ENCODE results near the gene KCNK15. TPM values are rescaled to one million over a fixed set of nuclear protein-coding genes. Genes with fewer than 3 reads are reported as not detected.

KCNK15 gene
- total and polyA plus RNA-seq, 10 of the 15 experiments (the other 5 are each of a cell fraction or from before 2014, with no cell fraction given): not detected

DNA sequence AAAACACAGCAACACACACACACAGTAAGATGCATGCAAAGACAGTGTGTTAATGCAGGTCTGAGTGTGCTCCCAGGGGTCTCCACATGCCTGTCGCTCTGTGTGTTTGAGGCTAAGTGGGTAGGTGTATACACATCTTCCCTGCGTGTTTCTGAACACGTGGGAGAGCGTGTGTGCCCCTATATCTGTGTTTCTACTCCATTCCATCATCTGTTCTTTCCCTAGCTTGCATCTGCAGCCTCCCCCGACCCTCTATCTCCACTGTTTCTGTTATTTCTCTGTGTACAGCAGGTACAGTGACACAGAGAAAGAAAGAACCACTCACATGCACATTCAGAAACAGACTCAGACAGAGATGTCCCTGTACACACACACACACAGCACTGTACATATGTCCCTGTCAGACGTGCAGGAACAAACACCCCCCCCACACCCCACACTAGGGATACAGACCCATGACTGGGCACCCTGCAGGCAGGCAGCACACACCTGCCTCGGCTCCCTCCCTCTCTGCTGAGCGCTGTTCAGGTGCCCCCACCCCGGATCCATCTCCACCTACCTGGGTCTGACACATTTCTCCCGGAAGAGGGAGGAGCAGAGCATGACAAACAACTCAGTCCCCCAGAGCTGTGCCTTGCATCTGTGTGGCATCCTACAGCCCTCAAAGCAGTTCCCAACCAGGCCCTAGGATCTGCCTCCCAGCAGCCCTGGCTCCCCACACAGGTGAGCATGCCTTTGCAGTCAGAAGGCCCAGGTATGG, 27.6 kb downstream of the KCNK15 start:
- in situ Hi-C loops (cut with MboI) (no loop called here), intact Hi-C loops (cut with micrococcal nuclease; ENCODE audit: unreplicated experiment) (no loop called here)
- POLR2A ChIA-PET: no interaction called here
- DNase-seq (ENCODE audit: low read depth, low spot score) (no peak), FAIRE-seq (no peak), ATAC-seq (no peak)
- Histone ChIP-seq H3K4me2 (ENCODE audit: control insufficient read depth, insufficient read depth) (no peak overlapping the region), H3K9ac (ENCODE audit: control insufficient read depth, insufficient read depth, low read length) (no peak overlapping the region), H3K27ac (ENCODE audit: control insufficient read depth, insufficient read depth) (no peak overlapping the region), H4K20me1 (ENCODE audit: control insufficient read depth, insufficient read depth) (no peaks in the 10 kb centered on the region), H3K79me2 (ENCODE audit: control insufficient read depth, insufficient read depth, low read length) (no peaks in the 10 kb centered on the region), H2AFZ (ENCODE audit: control insufficient read depth, low read depth, low read length) (no peak overlapping the region), H3K4me1 (ENCODE audit: control insufficient read depth, insufficient read depth, low read length) (no peaks in the 10 kb centered on the region; the same call in 1 of the 2 replicates), H3K27me3 (replicated peaks in 1 of 2; ENCODE audit: control insufficient read depth in 2 of 2, insufficient read depth in 2 of 2, low read length in 1 of 2) (peaks cover 0 to 1% of the 10 kb centered on the region in 2 experiments; a peak in 1 of 4 replicates), H3K9me3 (replicated peaks; ENCODE audit: control insufficient read depth, insufficient read depth, low read length) (no peaks in the 10 kb centered on the region), H3K4me3 (no peak overlapping the region), H3K36me3 (ENCODE audit: control insufficient read depth in 2 of 2, insufficient read depth in 2 of 2, low read length in 1 of 2) (no peaks in the 10 kb centered on the region)
- SMC1A ChIA-PET (ENCODE audit: uncharacterized antibody, unreplicated experiment): no interaction called here
- RAD21 ChIA-PET (ENCODE audit: unreplicated experiment): no interaction called here
- CTCF ChIA-PET: no interaction called here
- BruUV-seq (replicated peaks): no TSS peak
- 5% methylated on average over 10 of the region's 10 CpGs for WGBS (ENCODE audit: insufficient coverage, insufficient replicate concordance, low lambda C conversion rate, missing lambda C conversion rate)
- no peak for TF ChIP-seq ETV6 (conservative IDR thresholded peaks at IDR 0.05 in 1 of 2, IDR thresholded peaks at IDR 0.05 in 1 of 2; ENCODE audit: borderline replicate concordance in 1 of 2, low read depth in 1 of 2)
- no peak for TF ChIP-seq IRF4 (IDR thresholded peaks at IDR 0.05; ENCODE audit: low read depth, low read length)
- TF ChIP-seq, protein P1, sequence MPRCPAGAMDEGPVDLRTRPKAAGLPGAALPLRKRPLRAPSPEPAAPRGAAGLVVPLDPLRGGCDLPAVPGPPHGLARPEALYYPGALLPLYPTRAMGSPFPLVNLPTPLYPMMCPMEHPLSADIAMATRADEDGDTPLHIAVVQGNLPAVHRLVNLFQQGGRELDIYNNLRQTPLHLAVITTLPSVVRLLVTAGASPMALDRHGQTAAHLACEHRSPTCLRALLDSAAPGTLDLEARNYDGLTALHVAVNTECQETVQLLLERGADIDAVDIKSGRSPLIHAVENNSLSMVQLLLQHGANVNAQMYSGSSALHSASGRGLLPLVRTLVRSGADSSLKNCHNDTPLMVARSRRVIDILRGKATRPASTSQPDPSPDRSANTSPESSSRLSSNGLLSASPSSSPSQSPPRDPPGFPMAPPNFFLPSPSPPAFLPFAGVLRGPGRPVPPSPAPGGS (IDR thresholded peaks at IDR 0.05; ENCODE audit: borderline replicate concordance, insufficient read depth, low read depth, low read length, poor library complexity, severe bottlenecking): no peak
- TF ChIP-seq, protein P2, sequence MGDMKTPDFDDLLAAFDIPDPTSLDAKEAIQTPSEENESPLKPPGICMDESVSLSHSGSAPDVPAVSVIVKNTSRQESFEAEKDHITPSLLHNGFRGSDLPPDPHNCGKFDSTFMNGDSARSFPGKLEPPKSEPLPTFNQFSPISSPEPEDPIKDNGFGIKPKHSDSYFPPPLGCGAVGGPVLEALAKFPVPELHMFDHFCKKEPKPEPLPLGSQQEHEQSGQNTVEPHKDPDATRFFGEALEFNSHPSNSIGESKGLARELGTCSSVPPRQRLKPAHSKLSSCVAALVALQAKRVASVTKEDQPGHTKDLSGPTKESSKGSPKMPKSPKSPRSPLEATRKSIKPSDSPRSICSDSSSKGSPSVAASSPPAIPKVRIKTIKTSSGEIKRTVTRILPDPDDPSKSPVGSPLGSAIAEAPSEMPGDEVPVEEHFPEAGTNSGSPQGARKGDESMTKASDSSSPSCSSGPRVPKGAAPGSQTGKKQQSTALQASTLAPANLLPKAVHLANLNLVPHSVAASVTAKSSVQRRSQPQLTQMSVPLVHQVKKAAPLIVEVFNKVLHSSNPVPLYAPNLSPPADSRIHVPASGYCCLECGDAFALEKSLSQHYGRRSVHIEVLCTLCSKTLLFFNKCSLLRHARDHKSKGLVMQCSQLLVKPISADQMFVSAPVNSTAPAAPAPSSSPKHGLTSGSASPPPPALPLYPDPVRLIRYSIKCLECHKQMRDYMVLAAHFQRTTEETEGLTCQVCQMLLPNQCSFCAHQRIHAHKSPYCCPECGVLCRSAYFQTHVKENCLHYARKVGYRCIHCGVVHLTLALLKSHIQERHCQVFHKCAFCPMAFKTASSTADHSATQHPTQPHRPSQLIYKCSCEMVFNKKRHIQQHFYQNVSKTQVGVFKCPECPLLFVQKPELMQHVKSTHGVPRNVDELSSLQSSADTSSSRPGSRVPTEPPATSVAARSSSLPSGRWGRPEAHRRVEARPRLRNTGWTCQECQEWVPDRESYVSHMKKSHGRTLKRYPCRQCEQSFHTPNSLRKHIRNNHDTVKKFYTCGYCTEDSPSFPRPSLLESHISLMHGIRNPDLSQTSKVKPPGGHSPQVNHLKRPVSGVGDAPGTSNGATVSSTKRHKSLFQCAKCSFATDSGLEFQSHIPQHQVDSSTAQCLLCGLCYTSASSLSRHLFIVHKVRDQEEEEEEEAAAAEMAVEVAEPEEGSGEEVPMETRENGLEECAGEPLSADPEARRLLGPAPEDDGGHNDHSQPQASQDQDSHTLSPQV (IDR thresholded peaks at IDR 0.05): no peak
- TF ChIP-seq, protein P3, sequence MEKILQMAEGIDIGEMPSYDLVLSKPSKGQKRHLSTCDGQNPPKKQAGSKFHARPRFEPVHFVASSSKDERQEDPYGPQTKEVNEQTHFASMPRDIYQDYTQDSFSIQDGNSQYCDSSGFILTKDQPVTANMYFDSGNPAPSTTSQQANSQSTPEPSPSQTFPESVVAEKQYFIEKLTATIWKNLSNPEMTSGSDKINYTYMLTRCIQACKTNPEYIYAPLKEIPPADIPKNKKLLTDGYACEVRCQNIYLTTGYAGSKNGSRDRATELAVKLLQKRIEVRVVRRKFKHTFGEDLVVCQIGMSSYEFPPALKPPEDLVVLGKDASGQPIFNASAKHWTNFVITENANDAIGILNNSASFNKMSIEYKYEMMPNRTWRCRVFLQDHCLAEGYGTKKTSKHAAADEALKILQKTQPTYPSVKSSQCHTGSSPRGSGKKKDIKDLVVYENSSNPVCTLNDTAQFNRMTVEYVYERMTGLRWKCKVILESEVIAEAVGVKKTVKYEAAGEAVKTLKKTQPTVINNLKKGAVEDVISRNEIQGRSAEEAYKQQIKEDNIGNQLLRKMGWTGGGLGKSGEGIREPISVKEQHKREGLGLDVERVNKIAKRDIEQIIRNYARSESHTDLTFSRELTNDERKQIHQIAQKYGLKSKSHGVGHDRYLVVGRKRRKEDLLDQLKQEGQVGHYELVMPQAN (conservative IDR thresholded peaks at IDR 0.05): no peak
- no peak for TF ChIP-seq BHLHE40 (IDR thresholded peaks at IDR 0.05; ENCODE audit: borderline replicate concordance in 1 of 2, low read depth in 2 of 2, low read length in 1 of 2)
- TF ChIP-seq MYC (IDR thresholded peaks at IDR 0.05; ENCODE audit: insufficient read depth, insufficient read length, insufficient replicate concordance, low read length, severe bottlenecking): no peak
- TF ChIP-seq SMAD5 (IDR thresholded peaks at IDR 0.05; ENCODE audit: low read depth): no peak
- no peak for TF ChIP-seq SRF (IDR thresholded peaks at IDR 0.05; ENCODE audit: low read depth in 2 of 2, low read length in 2 of 2)
- no peak for TF ChIP-seq EED (IDR thresholded peaks at IDR 0.05; ENCODE audit: low read depth)
- TF ChIP-seq CREB1 (IDR thresholded peaks at IDR 0.05; ENCODE audit: low read depth): no peak
- TF ChIP-seq POU2F2 (IDR thresholded peaks at IDR 0.05; ENCODE audit: borderline replicate concordance, low read depth, low read length): no peak
- no peak for TF ChIP-seq CHD2 (IDR thresholded peaks at IDR 0.05; ENCODE audit: borderline replicate concordance, low read depth, low read length)
- no peak for TF ChIP-seq SMAD1 (IDR thresholded peaks at IDR 0.05; ENCODE audit: low read depth, partially characterized antibody)
- TF ChIP-seq YY1 (IDR thresholded peaks at IDR 0.05; ENCODE audit: low read depth, low read length): no peak
- no peak for TF ChIP-seq YBX1 (IDR thresholded peaks at IDR 0.05)
- TF ChIP-seq CREM (IDR thresholded peaks at IDR 0.05; ENCODE audit: low read depth): no peak
